ENCODE data around the gene L3MBTL2.

DNA sequence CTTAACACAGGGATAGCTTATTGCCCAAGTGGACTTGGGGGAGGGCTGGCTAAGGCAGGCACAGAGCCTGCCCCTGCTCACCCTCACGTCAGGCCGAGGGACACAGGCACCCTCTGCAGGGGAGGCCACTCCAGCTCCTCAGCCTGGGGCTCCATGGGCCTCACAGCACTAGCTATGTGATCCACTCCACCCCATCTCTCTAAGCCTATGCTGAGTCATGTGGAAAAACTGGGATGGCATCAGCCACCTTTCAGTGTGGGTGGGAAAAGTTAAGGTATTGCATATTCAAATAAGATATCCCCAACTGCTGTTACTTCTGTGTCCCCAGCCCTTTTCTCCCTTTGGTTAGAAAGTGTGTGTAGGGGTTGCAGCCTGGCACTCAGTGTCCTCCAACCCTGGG lies 58.6 kb downstream of the L3MBTL2 start:
- no peak for TF ChIP-seq ZFP3 (CRISPR knock-in tag; IDR thresholded peaks at IDR 0.05)
- TF ChIP-seq, protein P1, sequence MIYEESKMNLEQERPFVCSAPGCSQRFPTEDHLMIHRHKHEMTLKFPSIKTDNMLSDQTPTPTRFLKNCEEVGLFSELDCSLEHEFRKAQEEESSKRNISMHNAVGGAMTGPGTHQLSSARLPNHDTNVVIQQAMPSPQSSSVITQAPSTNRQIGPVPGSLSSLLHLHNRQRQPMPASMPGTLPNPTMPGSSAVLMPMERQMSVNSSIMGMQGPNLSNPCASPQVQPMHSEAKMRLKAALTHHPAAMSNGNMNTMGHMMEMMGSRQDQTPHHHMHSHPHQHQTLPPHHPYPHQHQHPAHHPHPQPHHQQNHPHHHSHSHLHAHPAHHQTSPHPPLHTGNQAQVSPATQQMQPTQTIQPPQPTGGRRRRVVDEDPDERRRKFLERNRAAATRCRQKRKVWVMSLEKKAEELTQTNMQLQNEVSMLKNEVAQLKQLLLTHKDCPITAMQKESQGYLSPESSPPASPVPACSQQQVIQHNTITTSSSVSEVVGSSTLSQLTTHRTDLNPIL (CRISPR knock-in tag; IDR thresholded peaks at IDR 0.05; ENCODE audit: low read depth): no peak
- no peak for TF ChIP-seq ZNF565 (CRISPR knock-in tag; conservative IDR thresholded peaks at IDR 0.05; ENCODE audit: low read depth)
- TF ChIP-seq TOX (CRISPR knock-in tag; IDR thresholded peaks at IDR 0.05; ENCODE audit: borderline replicate concordance): no peak
- TF ChIP-seq RARB (CRISPR knock-in tag; IDR thresholded peaks at IDR 0.05): no peak
- TF ChIP-seq, protein P2, sequence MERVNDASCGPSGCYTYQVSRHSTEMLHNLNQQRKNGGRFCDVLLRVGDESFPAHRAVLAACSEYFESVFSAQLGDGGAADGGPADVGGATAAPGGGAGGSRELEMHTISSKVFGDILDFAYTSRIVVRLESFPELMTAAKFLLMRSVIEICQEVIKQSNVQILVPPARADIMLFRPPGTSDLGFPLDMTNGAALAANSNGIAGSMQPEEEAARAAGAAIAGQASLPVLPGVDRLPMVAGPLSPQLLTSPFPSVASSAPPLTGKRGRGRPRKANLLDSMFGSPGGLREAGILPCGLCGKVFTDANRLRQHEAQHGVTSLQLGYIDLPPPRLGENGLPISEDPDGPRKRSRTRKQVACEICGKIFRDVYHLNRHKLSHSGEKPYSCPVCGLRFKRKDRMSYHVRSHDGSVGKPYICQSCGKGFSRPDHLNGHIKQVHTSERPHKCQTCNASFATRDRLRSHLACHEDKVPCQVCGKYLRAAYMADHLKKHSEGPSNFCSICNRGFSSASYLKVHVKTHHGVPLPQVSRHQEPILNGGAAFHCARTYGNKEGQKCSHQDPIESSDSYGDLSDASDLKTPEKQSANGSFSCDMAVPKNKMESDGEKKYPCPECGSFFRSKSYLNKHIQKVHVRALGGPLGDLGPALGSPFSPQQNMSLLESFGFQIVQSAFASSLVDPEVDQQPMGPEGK (CRISPR knock-in tag; IDR thresholded peaks at IDR 0.05; ENCODE audit: borderline replicate concordance): no peak
- no peak for TF ChIP-seq PPARA (CRISPR knock-in tag; IDR thresholded peaks at IDR 0.05; ENCODE audit: borderline replicate concordance)
- TF ChIP-seq ARNTL (CRISPR knock-in tag; IDR thresholded peaks at IDR 0.05; ENCODE audit: borderline replicate concordance, low read depth): no peak
- TF ChIP-seq, protein P3, sequence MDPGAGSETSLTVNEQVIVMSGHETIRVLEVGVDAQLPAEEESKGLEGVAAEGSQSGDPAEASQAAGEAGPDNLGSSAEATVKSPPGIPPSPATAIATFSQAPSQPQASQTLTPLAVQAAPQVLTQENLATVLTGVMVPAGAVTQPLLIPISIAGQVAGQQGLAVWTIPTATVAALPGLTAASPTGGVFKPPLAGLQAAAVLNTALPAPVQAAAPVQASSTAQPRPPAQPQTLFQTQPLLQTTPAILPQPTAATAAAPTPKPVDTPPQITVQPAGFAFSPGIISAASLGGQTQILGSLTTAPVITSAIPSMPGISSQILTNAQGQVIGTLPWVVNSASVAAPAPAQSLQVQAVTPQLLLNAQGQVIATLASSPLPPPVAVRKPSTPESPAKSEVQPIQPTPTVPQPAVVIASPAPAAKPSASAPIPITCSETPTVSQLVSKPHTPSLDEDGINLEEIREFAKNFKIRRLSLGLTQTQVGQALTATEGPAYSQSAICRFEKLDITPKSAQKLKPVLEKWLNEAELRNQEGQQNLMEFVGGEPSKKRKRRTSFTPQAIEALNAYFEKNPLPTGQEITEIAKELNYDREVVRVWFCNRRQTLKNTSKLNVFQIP (CRISPR knock-in tag; IDR thresholded peaks at IDR 0.05; ENCODE audit: borderline replicate concordance, low read depth): no peak
- TF ChIP-seq ZFP30 (CRISPR knock-in tag; IDR thresholded peaks at IDR 0.05): no peak
- TF ChIP-seq GLIS3 (CRISPR knock-in tag; IDR thresholded peaks at IDR 0.05): no peak
- no peak for TF ChIP-seq SNAI2 (CRISPR knock-in tag; IDR thresholded peaks at IDR 0.05)
- TF ChIP-seq, protein P4, sequence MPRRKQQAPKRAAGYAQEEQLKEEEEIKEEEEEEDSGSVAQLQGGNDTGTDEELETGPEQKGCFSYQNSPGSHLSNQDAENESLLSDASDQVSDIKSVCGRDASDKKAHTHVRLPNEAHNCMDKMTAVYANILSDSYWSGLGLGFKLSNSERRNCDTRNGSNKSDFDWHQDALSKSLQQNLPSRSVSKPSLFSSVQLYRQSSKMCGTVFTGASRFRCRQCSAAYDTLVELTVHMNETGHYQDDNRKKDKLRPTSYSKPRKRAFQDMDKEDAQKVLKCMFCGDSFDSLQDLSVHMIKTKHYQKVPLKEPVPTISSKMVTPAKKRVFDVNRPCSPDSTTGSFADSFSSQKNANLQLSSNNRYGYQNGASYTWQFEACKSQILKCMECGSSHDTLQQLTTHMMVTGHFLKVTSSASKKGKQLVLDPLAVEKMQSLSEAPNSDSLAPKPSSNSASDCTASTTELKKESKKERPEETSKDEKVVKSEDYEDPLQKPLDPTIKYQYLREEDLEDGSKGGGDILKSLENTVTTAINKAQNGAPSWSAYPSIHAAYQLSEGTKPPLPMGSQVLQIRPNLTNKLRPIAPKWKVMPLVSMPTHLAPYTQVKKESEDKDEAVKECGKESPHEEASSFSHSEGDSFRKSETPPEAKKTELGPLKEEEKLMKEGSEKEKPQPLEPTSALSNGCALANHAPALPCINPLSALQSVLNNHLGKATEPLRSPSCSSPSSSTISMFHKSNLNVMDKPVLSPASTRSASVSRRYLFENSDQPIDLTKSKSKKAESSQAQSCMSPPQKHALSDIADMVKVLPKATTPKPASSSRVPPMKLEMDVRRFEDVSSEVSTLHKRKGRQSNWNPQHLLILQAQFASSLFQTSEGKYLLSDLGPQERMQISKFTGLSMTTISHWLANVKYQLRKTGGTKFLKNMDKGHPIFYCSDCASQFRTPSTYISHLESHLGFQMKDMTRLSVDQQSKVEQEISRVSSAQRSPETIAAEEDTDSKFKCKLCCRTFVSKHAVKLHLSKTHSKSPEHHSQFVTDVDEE (CRISPR knock-in tag; IDR thresholded peaks at IDR 0.05): no peak
- TF ChIP-seq ESRRG (CRISPR knock-in tag; IDR thresholded peaks at IDR 0.05): no peak
